ENCODE data around the gene GLYATL2.

Gene GLYATL2

DNA sequence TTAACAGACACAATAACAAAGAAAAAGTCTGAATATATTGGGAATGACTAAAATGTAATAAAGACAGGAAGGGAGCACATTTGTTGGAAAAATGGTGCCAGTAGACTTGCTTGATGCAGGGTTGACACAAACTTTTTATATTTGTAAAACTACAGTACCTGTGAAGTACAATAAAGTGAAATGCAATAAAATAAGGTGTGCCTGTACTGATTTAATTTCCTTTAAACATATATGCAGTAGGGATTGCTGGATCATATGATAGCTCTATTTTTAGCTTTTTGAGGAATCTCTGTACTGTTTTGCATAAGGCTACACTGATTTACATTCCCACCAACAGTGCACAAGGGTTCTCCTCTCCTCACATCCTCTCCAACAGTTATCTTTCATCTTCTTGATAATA, 12.3 kb upstream of the GLYATL2 start:
- Histone ChIP-seq H3K9me3 (ENCODE audit: insufficient read depth, low read depth, low read length) (peaks cover 73% of the 10 kb centered on the region), H3K9ac (ENCODE audit: low read depth, low read length) (no peak overlapping the region), H3K4me1 (ENCODE audit: insufficient read depth, low read length) (no peaks in the 10 kb centered on the region), H3K27ac (ENCODE audit: low read depth, low read length) (no peak overlapping the region), H3K36me3 (ENCODE audit: insufficient read depth, low read length) (no peaks in the 10 kb centered on the region), H3K27me3 (ENCODE audit: insufficient read depth, low read length) (no peaks in the 10 kb centered on the region), H3K4me3 (ENCODE audit: low read length) (no peak overlapping the region)

DNA sequence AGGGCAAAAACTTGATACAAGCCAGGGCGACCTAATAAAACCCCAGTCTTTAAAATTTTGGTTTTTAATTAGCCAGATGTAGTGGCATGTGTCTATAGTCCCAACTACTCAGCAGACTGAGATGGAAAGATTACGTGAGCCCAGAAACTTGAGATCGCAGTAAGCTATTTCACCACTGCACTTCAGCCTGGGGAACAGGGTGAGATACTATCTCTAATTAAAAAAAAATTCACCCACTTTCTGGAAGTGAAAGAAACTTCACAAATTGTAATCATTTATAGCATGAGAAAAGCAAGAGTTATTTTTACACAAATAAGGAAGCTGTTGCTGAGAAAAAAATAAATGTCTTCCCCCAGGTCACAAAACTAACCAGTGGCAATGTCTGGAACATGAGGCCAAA, 882 bp upstream of the GLYATL2 start:
- Histone ChIP-seq H3K9me3 (ENCODE audit: insufficient read depth, low read depth, low read length) (peaks cover 61% of the 10 kb centered on the region), H3K27ac (ENCODE audit: low read depth, low read length) (no peak overlapping the region), H3K36me3 (ENCODE audit: insufficient read depth, low read length) (no peaks in the 10 kb centered on the region), H3K27me3 (ENCODE audit: insufficient read depth, low read length) (no peaks in the 10 kb centered on the region), H3K4me1 (ENCODE audit: insufficient read depth, low read length) (no peaks in the 10 kb centered on the region), H3K4me3 (ENCODE audit: low read length) (no peak overlapping the region), H3K9ac (ENCODE audit: low read depth, low read length) (no peak overlapping the region)
- 71% methylated on average over 3 of the region's 3 CpGs for WGBS

DNA sequence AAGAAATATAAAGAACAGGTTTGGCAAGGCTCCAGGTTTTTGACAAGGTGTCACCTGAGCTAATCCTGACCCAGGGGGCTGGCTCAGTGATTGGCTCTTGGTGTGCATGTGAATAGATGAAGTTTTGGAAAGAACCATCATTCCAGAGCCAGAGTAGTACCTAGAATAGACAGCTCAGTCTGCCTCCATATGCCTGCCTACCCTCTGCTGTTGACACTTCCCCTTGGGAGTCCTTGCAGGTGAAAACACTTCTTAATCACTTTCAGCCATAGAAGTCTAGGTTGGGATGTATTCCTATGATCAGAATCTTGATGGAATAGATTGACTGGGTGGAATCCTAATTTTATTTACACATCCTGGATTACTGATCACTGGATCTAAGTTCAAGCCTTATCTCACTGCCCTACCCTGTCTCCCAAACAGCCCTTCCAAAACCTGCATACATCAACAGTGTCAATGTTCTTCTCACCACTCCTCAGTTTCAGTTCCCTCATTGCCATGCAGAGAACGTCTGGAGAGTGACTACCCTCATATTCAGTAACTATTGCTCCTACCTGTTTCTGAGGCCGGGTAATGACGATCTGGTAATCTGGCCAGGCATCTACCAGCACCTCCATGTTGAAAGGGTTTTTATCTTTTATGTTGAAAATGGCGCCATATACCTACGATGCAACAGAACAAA, 6.7 kb downstream of the GLYATL2 start:
- WGBS = 81% methylated on average over 5 of the region's 5 CpGs
- Histone ChIP-seq H3K4me1 (ENCODE audit: insufficient read depth, low read length) (no peaks in the 10 kb centered on the region), H3K9ac (ENCODE audit: low read depth, low read length) (no peak overlapping the region)

GRCh38 chr11:58832056-58832645, 12.4 kb downstream of the GLYATL2 start:
- no peak overlapping the region for H3K27ac ChIP-seq (ENCODE audit: low read depth, low read length)
- no peaks in the 10 kb centered on the region for H3K36me3 ChIP-seq (ENCODE audit: insufficient read depth, low read length)
- H3K4me1 ChIP-seq (ENCODE audit: insufficient read depth, low read length) = no peaks in the 10 kb centered on the region
- no CpG with 5 or more reads among the region's 1 CpG for WGBS
- H3K27me3 ChIP-seq (ENCODE audit: insufficient read depth, low read length) = no peaks in the 10 kb centered on the region
- no peak overlapping the region for H3K9ac ChIP-seq (ENCODE audit: low read depth, low read length)
- no peak overlapping the region for H3K4me3 ChIP-seq (ENCODE audit: low read length)
- H3K9me3 ChIP-seq (ENCODE audit: insufficient read depth, low read depth, low read length) = peaks cover 82% of the 10 kb centered on the region

More for the DNA sequence above, 6.7 kb downstream of the GLYATL2 start:
- Histone ChIP-seq H3K27me3 (ENCODE audit: insufficient read depth, low read length) (no peaks in the 10 kb centered on the region), H3K36me3 (ENCODE audit: insufficient read depth, low read length) (no peaks in the 10 kb centered on the region), H3K27ac (ENCODE audit: low read depth, low read length) (no peak overlapping the region), H3K9me3 (ENCODE audit: insufficient read depth, low read depth, low read length) (peaks cover 88% of the 10 kb centered on the region), H3K4me3 (ENCODE audit: low read length) (no peak overlapping the region)

DNA sequence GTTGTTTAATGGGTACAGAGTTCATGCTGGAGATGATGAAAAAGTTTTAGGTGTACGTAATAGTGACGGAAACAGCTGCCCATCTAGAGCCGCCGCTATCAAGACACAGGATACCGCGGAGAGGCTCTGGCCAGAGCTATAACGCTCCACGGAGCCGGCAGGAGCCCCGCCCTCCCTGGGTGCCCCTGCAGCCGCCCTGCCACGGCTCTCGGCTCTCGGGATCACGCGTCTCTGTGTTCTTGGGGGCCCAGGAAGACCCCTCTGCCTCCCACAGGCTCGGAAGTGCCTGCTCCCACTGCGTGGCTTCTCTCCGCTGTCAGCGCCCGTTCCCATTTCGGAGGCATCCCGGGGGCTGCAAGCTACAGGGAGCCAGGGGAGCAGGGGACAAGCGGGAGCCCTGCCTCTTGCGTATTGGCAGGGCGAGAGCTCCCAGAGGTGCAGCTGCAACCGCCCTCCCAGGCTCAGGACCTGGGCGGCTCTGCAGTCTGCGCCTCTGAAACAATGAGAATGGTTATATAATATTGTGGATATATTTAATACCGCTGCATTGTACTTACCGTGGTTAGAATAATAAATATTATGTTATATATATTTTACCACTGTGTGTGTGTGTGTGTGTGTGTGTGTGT, 13.7 kb downstream of the GLYATL2 start:
- Histone ChIP-seq H3K9me3 (ENCODE audit: insufficient read depth, low read depth, low read length) (peaks cover 83% of the 10 kb centered on the region), H3K27me3 (ENCODE audit: insufficient read depth, low read length) (no peaks in the 10 kb centered on the region), H3K4me1 (ENCODE audit: insufficient read depth, low read length) (no peaks in the 10 kb centered on the region), H3K27ac (ENCODE audit: low read depth, low read length) (no peak overlapping the region), H3K9ac (ENCODE audit: low read depth, low read length) (no peak overlapping the region), H3K4me3 (ENCODE audit: low read length) (no peak overlapping the region), H3K36me3 (ENCODE audit: insufficient read depth, low read length) (no peaks in the 10 kb centered on the region)
- WGBS = 89% methylated on average over 31 of the region's 31 CpGs

- Histone ChIP-seq H3K9me3 (ENCODE audit: insufficient read depth, low read depth, low read length) (peaks cover 83% of the 10 kb centered on the region), H3K9ac (ENCODE audit: low read depth, low read length) (no peak overlapping the region), H3K4me1 (ENCODE audit: insufficient read depth, low read length) (no peaks in the 10 kb centered on the region), H3K36me3 (ENCODE audit: insufficient read depth, low read length) (no peaks in the 10 kb centered on the region), H3K27me3 (ENCODE audit: insufficient read depth, low read length) (no peaks in the 10 kb centered on the region), H3K27ac (ENCODE audit: low read depth, low read length) (no peak overlapping the region), H3K4me3 (ENCODE audit: low read length) (no peak overlapping the region)
These were observed 14.7 kb downstream of the GLYATL2 start for GRCh38 chr11:58829786-58830185.

- no peaks in the 10 kb centered on the region for H3K4me1 ChIP-seq (ENCODE audit: insufficient read depth, low read length)
- H3K27ac ChIP-seq (ENCODE audit: low read depth, low read length) = no peak overlapping the region
- 71% methylated on average over 1 of the region's 1 CpG for WGBS
- H3K4me3 ChIP-seq (ENCODE audit: low read length) = no peak overlapping the region
- H3K9me3 ChIP-seq (ENCODE audit: insufficient read depth, low read depth, low read length) = peaks cover 84% of the 10 kb centered on the region
- H3K9ac ChIP-seq (ENCODE audit: low read depth, low read length) = no peak overlapping the region
- no peaks in the 10 kb centered on the region for H3K36me3 ChIP-seq (ENCODE audit: insufficient read depth, low read length)
- H3K27me3 ChIP-seq (ENCODE audit: insufficient read depth, low read length) = no peaks in the 10 kb centered on the region
These were observed 30.8 kb downstream of the GLYATL2 start for GRCh38 chr11:58813693-58814092.

- H3K27me3 ChIP-seq (ENCODE audit: insufficient read depth, low read length) = no peaks in the 10 kb centered on the region
- H3K9me3 ChIP-seq (ENCODE audit: insufficient read depth, low read depth, low read length) = peaks cover 98% of the 10 kb centered on the region
These were observed 33.0 kb downstream of the GLYATL2 start for GRCh38 chr11:58811499-58811898.

DNA sequence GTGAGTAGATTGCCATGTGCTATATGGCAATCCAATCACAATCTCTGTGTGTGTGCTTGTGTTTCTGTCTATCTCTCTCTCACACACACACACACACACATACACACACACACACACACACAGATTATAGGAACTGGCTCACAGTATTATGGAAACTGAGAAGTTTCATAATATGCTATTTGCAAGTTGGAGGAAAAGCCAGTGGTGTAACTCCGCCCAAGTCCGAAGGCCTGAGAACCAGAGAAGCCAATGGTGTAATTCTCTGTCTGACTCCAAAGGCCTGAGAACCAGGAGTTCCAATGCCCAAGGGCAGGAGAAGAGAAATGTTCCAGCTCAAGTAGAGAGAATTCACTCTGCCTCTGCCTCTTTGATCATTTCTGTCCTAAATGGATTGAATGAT, 37.2 kb downstream of the GLYATL2 start:
- H3K4me1 ChIP-seq (ENCODE audit: insufficient read depth, low read length) = no peaks in the 10 kb centered on the region
- no peaks in the 10 kb centered on the region for H3K27me3 ChIP-seq (ENCODE audit: insufficient read depth, low read length)
- no peaks in the 10 kb centered on the region for H3K36me3 ChIP-seq (ENCODE audit: insufficient read depth, low read length)
- H3K4me3 ChIP-seq (ENCODE audit: low read length) = no peak overlapping the region
- WGBS = 96% methylated on average over 2 of the region's 2 CpGs
- H3K27ac ChIP-seq (ENCODE audit: low read depth, low read length) = no peak overlapping the region
- peaks cover 89% of the 10 kb centered on the region for H3K9me3 ChIP-seq (ENCODE audit: insufficient read depth, low read depth, low read length)
- no peak overlapping the region for H3K9ac ChIP-seq (ENCODE audit: low read depth, low read length)

More at GRCh38 chr11:58811499-58811898, 33.0 kb downstream of the GLYATL2 start:
- WGBS = 76% methylated on average over 3 of the region's 3 CpGs
- Histone ChIP-seq H3K4me1 (ENCODE audit: insufficient read depth, low read length) (no peaks in the 10 kb centered on the region), H3K27ac (ENCODE audit: low read depth, low read length) (no peak overlapping the region), H3K36me3 (ENCODE audit: insufficient read depth, low read length) (no peaks in the 10 kb centered on the region), H3K4me3 (ENCODE audit: low read length) (no peak overlapping the region), H3K9ac (ENCODE audit: low read depth, low read length) (no peak overlapping the region)

GRCh38 chr11:58805065-58805464, 39.4 kb downstream of the GLYATL2 start:
- whole genome bisulfite sequencing = 73% methylated on average over 1 of the region's 1 CpG

DNA sequence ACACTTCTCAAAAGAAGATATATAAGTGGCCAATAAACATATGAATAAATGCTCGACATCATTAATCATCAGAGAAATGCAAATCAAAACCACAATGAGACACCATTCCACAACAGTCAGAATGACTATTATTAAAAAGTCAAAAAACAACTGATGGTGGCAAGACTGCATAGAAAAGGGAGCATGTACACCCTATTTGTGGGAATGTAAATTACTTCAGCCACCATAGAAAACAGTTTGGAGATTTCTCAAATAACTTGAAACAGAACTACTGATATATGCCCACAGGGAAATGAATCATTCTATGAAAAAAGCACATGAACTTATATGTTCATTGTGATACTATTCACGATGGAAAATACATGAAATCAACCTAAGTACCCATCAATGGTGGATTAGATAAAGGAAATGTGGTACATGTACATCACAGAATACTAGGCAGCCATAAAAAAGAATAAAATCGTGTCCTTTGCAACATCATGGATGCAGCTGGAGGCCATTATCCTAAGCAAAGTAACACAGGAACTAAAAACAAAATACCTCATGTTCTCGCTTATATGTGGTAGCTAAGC, 42.4 kb downstream of the GLYATL2 start:
- Histone ChIP-seq H3K27ac (ENCODE audit: low read depth, low read length) (no peak overlapping the region), H3K36me3 (ENCODE audit: insufficient read depth, low read length) (no peaks in the 10 kb centered on the region), H3K27me3 (ENCODE audit: insufficient read depth, low read length) (no peaks in the 10 kb centered on the region), H3K4me3 (ENCODE audit: low read length) (no peak overlapping the region), H3K9me3 (ENCODE audit: insufficient read depth, low read depth, low read length) (peaks cover 81% of the 10 kb centered on the region), H3K9ac (ENCODE audit: low read depth, low read length) (no peak overlapping the region), H3K4me1 (ENCODE audit: insufficient read depth, low read length) (peaks cover 4% of the 10 kb centered on the region; the same call in 1 of the 2 replicates)
- 63% methylated on average over 2 of the region's 4 CpGs for WGBS

More at GRCh38 chr11:58805065-58805464, 39.4 kb downstream of the GLYATL2 start:
- Histone ChIP-seq H3K36me3 (ENCODE audit: insufficient read depth, low read length) (no peaks in the 10 kb centered on the region), H3K9ac (ENCODE audit: low read depth, low read length) (no peak overlapping the region), H3K9me3 (ENCODE audit: insufficient read depth, low read depth, low read length) (peaks cover 87% of the 10 kb centered on the region), H3K27ac (ENCODE audit: low read depth, low read length) (no peak overlapping the region), H3K4me1 (ENCODE audit: insufficient read depth, low read length) (no peaks in the 10 kb centered on the region), H3K27me3 (ENCODE audit: insufficient read depth, low read length) (no peaks in the 10 kb centered on the region), H3K4me3 (ENCODE audit: low read length) (no peak overlapping the region)
